Mesenchymal stem cell (in vitro differentiated cells and primary cell): ENCODE results near the gene ANKRD10.
"Not testable (repeated sequence)": the region's sequence is repeated elsewhere in the genome, so short reads cannot be mapped to it uniquely, and the experiment has no call there.

Experiments used
- DNase-seq: peaks from one replicate; pipeline ENCODE4 v3.0.0-alpha.2; 2013
- H2AFZ ChIP-seq: one replicate; pipeline ENCODE4 v1.6.1; 2013; ENCODE audit warnings: low read depth, mild to moderate bottlenecking, control low read depth, inconsistent platforms, low read length, moderate library complexity
- H2AK5ac ChIP-seq: 2 replicates; pipeline ENCODE4 v1.6.1; 2013; ENCODE audit warnings: low read length, moderate library complexity, mild to moderate bottlenecking, inconsistent platforms; ENCODE audit not compliant: severe bottlenecking
- H2BK120ac ChIP-seq: one replicate; pipeline ENCODE4 v1.6.1; 2013; ENCODE audit warnings: low read depth, mild to moderate bottlenecking, inconsistent platforms, low read length, moderate library complexity
- H2BK12ac ChIP-seq, 2 experiments: one replicate each; pipeline ENCODE4 v1.6.1; 2013; ENCODE audit warnings: inconsistent platforms in 2 of 2, low read length in 2 of 2, mild to moderate bottlenecking in 2 of 2, moderate library complexity in 2 of 2, control low read depth in 1 of 2
- H2BK15ac ChIP-seq: one replicate; pipeline ENCODE4 v1.6.1; 2013; ENCODE audit warnings: mild to moderate bottlenecking, low read depth, inconsistent platforms; ENCODE audit not compliant: poor library complexity, severe bottlenecking
- H2BK5ac ChIP-seq: 2 replicates; pipeline ENCODE4 v1.6.1; 2013; ENCODE audit warnings: low read depth, mild to moderate bottlenecking, low read length, control low read depth, inconsistent platforms; ENCODE audit not compliant: poor library complexity, severe bottlenecking
- H3K14ac ChIP-seq, 2 experiments: one replicate each; pipeline ENCODE4 v1.6.1; 2013; ENCODE audit warnings: inconsistent platforms in 2 of 2, low read length in 2 of 2, control low read depth in 1 of 2, mild to moderate bottlenecking in 1 of 2, moderate library complexity in 1 of 2
- H3K18ac ChIP-seq, 2 experiments: one replicate each; pipeline ENCODE4 v1.6.1; 2013; ENCODE audit warnings: inconsistent platforms in 2 of 2, low read length in 2 of 2, control low read depth in 1 of 2, low read depth in 1 of 2, mild to moderate bottlenecking in 1 of 2
- H3K23ac ChIP-seq, 2 experiments: one replicate each; pipeline ENCODE4 v1.6.1; 2013; ENCODE audit warnings: inconsistent platforms in 2 of 2, low read length in 2 of 2, mild to moderate bottlenecking in 2 of 2, moderate library complexity in 2 of 2, control low read depth in 1 of 2
- H3K27ac ChIP-seq: 2 replicates; pipeline ENCODE4 v1.5.1; 2013; ENCODE audit warnings: mild to moderate bottlenecking, moderate library complexity, low read length, control low read depth, inconsistent platforms; ENCODE audit not compliant: poor library complexity, severe bottlenecking
- H3K27me3 ChIP-seq, 2 experiments: 2 replicates each; pipeline versions ENCODE4 v1.6.1 to v1.7.0; 2013; ENCODE audit warnings: low read length in 2 of 2, mild to moderate bottlenecking in 2 of 2, moderate library complexity in 2 of 2, control low read depth in 1 of 2, inconsistent platforms in 1 of 2; ENCODE audit not compliant: control insufficient read depth in 1 of 2, insufficient read depth in 1 of 2
- H3K36me3 ChIP-seq, 2 experiments: 2 replicates each; pipeline versions ENCODE4 v1.6.1 to v1.7.0; 2013; ENCODE audit warnings: low read length in 2 of 2, control low read depth in 1 of 2, inconsistent platforms in 1 of 2, low read depth in 1 of 2, mild to moderate bottlenecking in 1 of 2; ENCODE audit not compliant: insufficient read depth in 2 of 2, control insufficient read depth in 1 of 2
- H3K4ac ChIP-seq, 2 experiments: one replicate each; pipeline ENCODE4 v1.6.1; 2013; ENCODE audit warnings: inconsistent platforms in 2 of 2, low read length in 2 of 2, mild to moderate bottlenecking in 2 of 2, moderate library complexity in 2 of 2, control low read depth in 1 of 2, low read depth in 1 of 2
- H3K4me1 ChIP-seq: 2 replicates; pipeline ENCODE4 v1.6.1; 2013; ENCODE audit warnings: low read depth, low read length, control low read depth; ENCODE audit not compliant: control insufficient read depth, insufficient read depth
- H3K4me2 ChIP-seq: 2 replicates; pipeline ENCODE4 v1.6.1; 2013; ENCODE audit warnings: low read length, mild to moderate bottlenecking, inconsistent platforms; ENCODE audit not compliant: poor library complexity, severe bottlenecking
- H3K4me3 ChIP-seq, 2 experiments: 2 replicates each; pipeline versions ENCODE4 v1.5.1 to v1.7.0; 2013; ENCODE audit warnings: low read length in 2 of 2, mild to moderate bottlenecking in 2 of 2, control low read depth in 1 of 2, low read depth in 1 of 2; ENCODE audit not compliant: insufficient read depth in 1 of 2
- H3K79me1 ChIP-seq: replicated peaks from 2 replicates; pipeline ENCODE4 v1.6.1; 2013; ENCODE audit warnings: mild to moderate bottlenecking, control low read depth, low read length, inconsistent platforms; ENCODE audit not compliant: poor library complexity, severe bottlenecking
- H3K9ac ChIP-seq: 2 replicates; pipeline ENCODE4 v1.7.0; 2013; ENCODE audit warnings: mild to moderate bottlenecking, low read length, moderate library complexity
- H3K9me3 ChIP-seq: 2 replicates; pipeline ENCODE4 v1.7.0; 2013; ENCODE audit warnings: mild to moderate bottlenecking, low read length; ENCODE audit not compliant: control insufficient read depth
- H4K8ac ChIP-seq: one replicate; pipeline ENCODE4 v1.6.1; 2013; ENCODE audit warnings: inconsistent platforms, mild to moderate bottlenecking, low read length, moderate library complexity
- H4K91ac ChIP-seq: one replicate; pipeline ENCODE4 v1.6.1; 2013; ENCODE audit warnings: mild to moderate bottlenecking, low read length, inconsistent platforms
- WGBS: methylation state at CpG from one replicate; pipeline ENCODE4 v1.1.7; 2013; ENCODE audit warnings: mixed read lengths; 5-methylcytosine and 5-hydroxymethylcytosine counted together

ANKRD10 gene

DNA sequence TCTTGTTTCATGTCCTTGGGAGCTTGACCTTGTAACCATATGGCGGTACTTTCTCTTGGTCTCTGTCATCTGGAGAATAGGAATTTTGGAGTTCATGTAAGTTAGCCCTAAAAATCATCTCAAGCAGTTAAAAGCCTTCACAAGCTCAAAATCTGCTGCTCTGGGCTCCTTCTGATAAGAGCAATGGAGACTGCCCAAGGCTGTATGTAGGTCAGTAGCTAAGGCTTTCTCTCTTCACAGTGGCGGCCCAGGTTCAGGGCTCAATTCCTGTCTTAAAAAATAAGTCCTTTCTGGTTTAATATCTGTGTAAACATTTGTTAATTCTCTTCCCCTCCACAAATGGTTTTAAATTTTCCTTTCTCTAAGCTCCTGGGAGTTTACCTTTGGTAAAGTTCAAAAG is 45.3 kb upstream of the ANKRD10 start:
- Histone ChIP-seq H3K27ac (no peak overlapping the region), H2AK5ac (no peak overlapping the region), H3K9ac (no peak overlapping the region), H2BK5ac (no peak overlapping the region), H4K91ac (no peak overlapping the region), H4K8ac (no peak overlapping the region), H2BK120ac (no peak overlapping the region), H2AFZ (no peak overlapping the region), H3K4ac (no peak overlapping the region), H3K27me3 (no peaks in the 10 kb centered on the region), H3K23ac (no peak overlapping the region), H2BK15ac (no peak overlapping the region), H3K79me1 (no peaks in the 10 kb centered on the region), H3K14ac (no peak overlapping the region), H3K4me1 (peaks cover 3% of the 10 kb centered on the region), H3K9me3 (peaks cover 16% of the 10 kb centered on the region), H2BK12ac (no peak overlapping the region), H3K36me3 (peaks cover 0 to 5% of the 10 kb centered on the region in 2 experiments), H3K4me3 (no peak overlapping the region), H3K4me2 (no peak overlapping the region), H3K18ac (no peak overlapping the region)
- 100% methylated on average over 1 of the region's 2 CpGs for WGBS
- no peak for DNase-seq

DNA sequence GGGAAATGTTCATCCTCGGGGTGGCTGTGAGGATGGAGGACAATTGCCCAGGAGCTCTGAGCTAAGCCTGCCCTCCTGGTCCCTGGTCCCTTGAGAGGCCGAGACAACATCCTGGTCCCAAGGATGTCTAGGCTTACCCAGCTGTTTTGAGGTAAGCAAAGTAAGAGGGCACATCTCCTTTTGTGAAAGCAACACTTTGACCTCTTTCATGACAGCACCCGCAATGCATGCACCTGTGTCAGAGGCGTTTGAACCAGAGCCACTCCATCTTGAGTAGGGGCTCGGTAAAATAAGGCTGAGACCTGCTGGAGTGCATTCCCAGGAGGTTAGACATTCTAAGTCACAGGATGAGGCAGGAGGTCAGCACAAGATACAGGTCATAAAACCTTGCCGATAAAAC is 43.1 kb upstream of the ANKRD10 start:
- no peak overlapping the region for H2BK5ac ChIP-seq
- H2BK12ac ChIP-seq: peak overlapping the region; percentile 17 to 38
- H3K18ac ChIP-seq: no peak overlapping the region
- peaks cover 16% of the 10 kb centered on the region for H3K4me1 ChIP-seq
- H4K8ac ChIP-seq: no peak overlapping the region
- no peak overlapping the region for H3K23ac ChIP-seq
- H3K9ac ChIP-seq: no peak overlapping the region
- no peak overlapping the region for H3K14ac ChIP-seq
- WGBS: 88% methylated on average over 6 of the region's 6 CpGs
- no peak overlapping the region for H4K91ac ChIP-seq
- peaks cover 0 to 5% of the 10 kb centered on the region in 2 experiments for H3K36me3 ChIP-seq
- no peak for DNase-seq
- no peak overlapping the region for H3K4me3 ChIP-seq
- no peaks in the 10 kb centered on the region for H3K79me1 ChIP-seq
- H3K27ac ChIP-seq: peak overlapping the region; percentile 8
- peak overlapping the region; percentile 20 for H2AK5ac ChIP-seq
- peak overlapping the region; percentile 53 for H2BK15ac ChIP-seq
- H2BK120ac ChIP-seq: no peak overlapping the region
- peaks cover 15% of the 10 kb centered on the region for H3K9me3 ChIP-seq
- no peaks in the 10 kb centered on the region for H3K27me3 ChIP-seq
- no peak overlapping the region for H2AFZ ChIP-seq
- no peak overlapping the region for H3K4me2 ChIP-seq
- H3K4ac ChIP-seq: no peak overlapping the region

DNA sequence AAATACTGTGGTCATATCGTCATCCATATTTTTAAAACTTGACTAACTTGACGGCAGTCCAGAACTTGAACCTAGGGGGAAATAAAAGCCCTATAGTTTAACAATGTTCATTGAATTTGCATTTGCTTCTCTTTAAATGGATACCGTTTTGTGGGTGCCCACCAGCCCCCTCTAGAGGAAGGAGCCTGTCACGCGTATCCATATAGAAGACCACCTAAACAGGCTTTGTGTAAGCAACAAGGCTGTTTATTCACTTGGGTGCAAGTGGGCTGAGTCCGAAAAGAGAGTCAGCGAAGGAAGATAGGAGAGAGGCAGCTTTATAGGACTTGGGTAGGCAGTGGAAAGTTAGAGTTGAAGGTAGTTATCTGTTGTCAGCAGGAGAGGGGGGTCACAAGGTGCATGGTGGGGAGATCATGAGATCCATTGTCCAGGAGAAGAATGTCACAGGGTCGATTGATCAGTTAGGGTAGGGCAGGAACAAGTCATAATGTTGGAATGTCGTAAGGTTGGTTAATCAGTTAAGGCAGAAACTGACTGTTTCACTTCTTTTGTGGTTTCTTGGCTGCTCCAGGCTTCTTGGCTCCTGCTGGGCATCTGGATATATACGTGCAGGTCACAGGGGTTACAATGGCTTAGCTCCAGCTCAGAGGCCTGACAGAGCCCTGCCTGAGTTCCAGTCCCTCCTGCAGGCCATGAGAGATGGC is 42.5 kb upstream of the ANKRD10 start:
- Histone ChIP-seq H3K4ac (no peak overlapping the region), H3K27me3 (no peaks in the 10 kb centered on the region), H2BK5ac (no peak overlapping the region), H3K36me3 (peaks cover 0 to 5% of the 10 kb centered on the region in 2 experiments), H3K9me3 (peaks cover 15% of the 10 kb centered on the region), H3K4me1 (peaks cover 16% of the 10 kb centered on the region), H3K27ac (peak overlapping the region; percentile 8), H3K23ac (no peak overlapping the region), H2AK5ac (peak overlapping the region; percentile 45), H3K18ac (no peak overlapping the region), H3K14ac (no peak overlapping the region), H3K4me3 (no peak overlapping the region), H2BK120ac (no peak overlapping the region), H2BK15ac (peak overlapping the region; percentile 53), H2AFZ (no peak overlapping the region), H4K8ac (no peak overlapping the region), H3K4me2 (no peak overlapping the region), H3K9ac (no peak overlapping the region), H3K79me1 (no peaks in the 10 kb centered on the region), H4K91ac (no peak overlapping the region), H2BK12ac (peak overlapping the region in 1 of 2 experiments; percentile 49)
- DNase-seq: no peak
- WGBS: 87% methylated on average over 10 of the region's 10 CpGs

DNA sequence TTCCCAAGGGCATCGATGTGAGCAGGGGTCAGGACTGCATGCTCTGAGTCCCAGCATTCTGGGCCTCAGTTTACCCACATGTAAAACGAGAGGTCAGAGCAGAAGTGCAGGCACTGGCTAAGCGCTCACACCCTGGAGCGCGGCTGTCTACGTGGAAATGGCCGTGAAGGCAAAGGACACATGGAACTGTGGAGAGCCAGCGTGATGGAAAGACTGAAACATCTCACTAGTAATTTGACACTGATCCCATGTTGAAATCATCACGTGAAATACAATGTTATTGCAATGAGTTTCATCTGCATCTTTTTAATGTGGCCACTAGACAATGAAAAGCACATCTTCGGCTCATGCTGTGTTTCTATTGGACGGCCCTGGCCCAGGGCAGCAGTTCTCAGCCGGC is 41.3 kb upstream of the ANKRD10 start:
- H2BK120ac ChIP-seq, H3K4me3 ChIP-seq, H3K4me2 ChIP-seq, H3K23ac ChIP-seq, H2AK5ac ChIP-seq, H3K9ac ChIP-seq, H3K27ac ChIP-seq, H3K14ac ChIP-seq, H2AFZ ChIP-seq, H3K36me3 ChIP-seq, H3K27me3 ChIP-seq, H3K79me1 ChIP-seq, H2BK5ac ChIP-seq: not testable (repeated sequence)
- peak; percentile 29 for DNase-seq
- H3K4ac ChIP-seq: peak overlapping the region in 1 of 2 experiments; percentile 17
- H3K18ac ChIP-seq: peak overlapping the region; percentile 71 to 74
- H2BK12ac ChIP-seq: peak overlapping the region; percentile 45 to 71
- WGBS: 93% methylated on average over 8 of the region's 12 CpGs
- peak overlapping the region; percentile 83 for H4K8ac ChIP-seq
- peak overlapping the region; percentile 78 for H2BK15ac ChIP-seq
- peaks cover 18% of the 10 kb centered on the region for H3K4me1 ChIP-seq
- peaks cover 13% of the 10 kb centered on the region for H3K9me3 ChIP-seq
- H4K91ac ChIP-seq: peak overlapping the region; percentile 53
